DND-41 (cell line): ENCODE measurements around the gene CSRP1.
A peak's percentile ranks its signal among the peaks of the same experiment; 100 is the strongest.

Experiments
- ATAC-seq: fragments of 200-7000 bp; cut with Tn5 transposase; 3 replicates; pipeline ENCODE4 v1.9.1; 2021; ENCODE audit warnings: low read depth; ENCODE audit not compliant: insufficient read depth
- DNase-seq: peaks from one replicate; pipeline ENCODE4 v3.0.0-alpha.2; 2020
- H2AFZ ChIP-seq: 2 replicates; pipeline ENCODE4 v1.6.0; 2012; ENCODE audit warnings: low read depth, low read length
- H3K27ac ChIP-seq: 2 replicates; pipeline ENCODE4 v1.5.1; 2012; ENCODE audit warnings: low read length, inconsistent platforms
- H3K27me3 ChIP-seq: fragments of 200-600 bp; sonication (generic); 2 replicates; pipeline ENCODE4 v1.6.0; 2012; ENCODE audit warnings: low read length, mild to moderate bottlenecking, inconsistent platforms; ENCODE audit not compliant: insufficient read depth, poor library complexity
- H3K36me3 ChIP-seq: 2 replicates; pipeline ENCODE4 v1.5.1; 2012; ENCODE audit warnings: low read length, inconsistent platforms; ENCODE audit not compliant: insufficient read depth
- H3K4me1 ChIP-seq: 2 replicates; pipeline ENCODE4 v1.5.1; 2012; ENCODE audit warnings: mild to moderate bottlenecking, low read length; ENCODE audit not compliant: insufficient read depth
- H3K4me2 ChIP-seq: 2 replicates; pipeline ENCODE4 v1.6.0; 2012; ENCODE audit warnings: mild to moderate bottlenecking, moderate library complexity, low read length, inconsistent platforms; ENCODE audit not compliant: insufficient read depth
- H3K4me3 ChIP-seq, 2 experiments: fragments of 200-600 bp in 1 of 2; shearing (Covaris generic) in 1 of 2; 2 replicates each; pipeline ENCODE4 v1.5.1; 2012 to 2016; ENCODE audit warnings: inconsistent platforms in 2 of 2, low read length in 2 of 2, mild to moderate bottlenecking in 2 of 2, low read depth in 1 of 2, moderate library complexity in 1 of 2
- H3K79me2 ChIP-seq: 2 replicates; pipeline ENCODE4 v1.6.0; 2012; ENCODE audit warnings: low read length, inconsistent platforms; ENCODE audit not compliant: insufficient read depth
- H3K9ac ChIP-seq: 2 replicates; pipeline ENCODE4 v1.6.0; 2012; ENCODE audit warnings: low read depth, mild to moderate bottlenecking, inconsistent platforms, low read length, moderate library complexity
- H3K9me3 ChIP-seq: 2 replicates; pipeline ENCODE4 v1.5.1; 2012; ENCODE audit warnings: low read length, moderate library complexity, mild to moderate bottlenecking, inconsistent platforms; ENCODE audit not compliant: insufficient read depth, severe bottlenecking
- H4K20me1 ChIP-seq: 2 replicates; pipeline ENCODE4 v1.6.0; 2012; ENCODE audit warnings: low read length; ENCODE audit not compliant: insufficient read depth
- EZH2 ChIP-seq: IDR thresholded peaks from 3 replicates; pipeline ENCODE4 v1.6.1; 2012; ENCODE audit warnings: borderline replicate concordance, low read depth, mild to moderate bottlenecking, moderate library complexity, low read length, inconsistent platforms; ENCODE audit not compliant: severe bottlenecking
- TF ChIP-seq, protein P1 (sequence below): IDR thresholded peaks from 2 replicates; pipeline ENCODE4 v1.5.1; 2012; ENCODE audit warnings: borderline replicate concordance, low read length, moderate library complexity, mild to moderate bottlenecking; ENCODE audit not compliant: poor library complexity, severe bottlenecking; ENCODE audit errors: extremely low read depth

The CSRP1 gene

DNA sequence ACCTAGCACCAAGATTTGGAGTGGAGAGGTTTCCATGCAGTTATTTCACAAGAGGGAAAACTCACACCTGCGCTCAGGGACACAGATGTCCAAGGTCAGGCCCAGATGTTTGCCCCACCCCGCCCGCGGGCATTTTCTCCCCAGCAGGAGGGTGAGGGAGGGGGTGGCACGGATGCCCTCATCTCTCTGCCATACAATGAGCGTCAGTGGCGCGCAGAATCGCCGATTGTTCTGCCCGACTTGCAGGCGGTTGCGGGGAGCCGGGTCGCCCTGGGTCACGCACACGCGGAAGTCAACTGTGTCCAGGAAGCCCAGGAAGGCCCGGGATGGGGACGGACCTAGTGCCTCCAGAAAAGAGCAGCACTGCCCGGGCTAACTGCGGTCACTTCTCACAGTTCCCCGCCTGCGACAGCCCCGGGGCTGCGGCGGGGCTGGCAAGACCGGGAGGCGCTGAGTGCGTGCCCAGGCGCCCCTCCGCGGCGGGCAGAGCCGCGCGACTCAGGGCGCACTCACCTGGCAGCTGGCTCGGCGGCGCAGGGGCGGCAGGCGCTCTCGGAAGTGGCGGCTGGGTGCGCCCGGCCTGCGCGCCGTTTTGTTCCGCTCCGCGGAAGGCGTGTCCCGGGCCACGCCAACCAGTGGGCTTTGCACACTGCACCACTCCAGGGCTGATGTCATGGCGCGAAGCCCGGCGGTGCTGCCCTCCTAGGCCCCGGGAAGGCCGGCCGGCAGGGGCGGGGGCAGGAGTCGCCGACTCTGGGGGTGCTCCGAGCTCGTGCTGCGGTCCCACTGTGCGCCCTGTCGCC lies at the start of gene CSRP1:
TSS of gene CSRP1 (minus strand) at position 567 of the 803 bp plus-strand sequence. CDS start 10,820 bp downstream, outside the sequence.
- Histone ChIP-seq H3K9me3 (no peaks in the 10 kb centered on the region), H4K20me1 (peaks cover 10% of the 10 kb centered on the region), H3K4me2 (peak within 1 kb of the TSS; percentile 75), H2AFZ (peak within 1 kb of the TSS; percentile 72), H3K27me3 (no peaks in the 10 kb centered on the region), H3K36me3 (0 out of 2 replicates have a peak, but pooled peaks cover 6% of the 10 kb centered on the region), H3K79me2 (peaks cover 43% of the 10 kb centered on the region), H3K27ac (peak within 1 kb of the TSS; percentile 73), H3K9ac (peak within 1 kb of the TSS; percentile 84), H3K4me1 (peaks cover 33% of the 10 kb centered on the region), H3K4me3 (peak within 1 kb of the TSS; percentile 38 to 66; a peak in 3 of 4 replicates)
- peak; percentile 96 for ATAC-seq
- TF ChIP-seq EZH2, result no peak
- TF ChIP-seq, protein P1, sequence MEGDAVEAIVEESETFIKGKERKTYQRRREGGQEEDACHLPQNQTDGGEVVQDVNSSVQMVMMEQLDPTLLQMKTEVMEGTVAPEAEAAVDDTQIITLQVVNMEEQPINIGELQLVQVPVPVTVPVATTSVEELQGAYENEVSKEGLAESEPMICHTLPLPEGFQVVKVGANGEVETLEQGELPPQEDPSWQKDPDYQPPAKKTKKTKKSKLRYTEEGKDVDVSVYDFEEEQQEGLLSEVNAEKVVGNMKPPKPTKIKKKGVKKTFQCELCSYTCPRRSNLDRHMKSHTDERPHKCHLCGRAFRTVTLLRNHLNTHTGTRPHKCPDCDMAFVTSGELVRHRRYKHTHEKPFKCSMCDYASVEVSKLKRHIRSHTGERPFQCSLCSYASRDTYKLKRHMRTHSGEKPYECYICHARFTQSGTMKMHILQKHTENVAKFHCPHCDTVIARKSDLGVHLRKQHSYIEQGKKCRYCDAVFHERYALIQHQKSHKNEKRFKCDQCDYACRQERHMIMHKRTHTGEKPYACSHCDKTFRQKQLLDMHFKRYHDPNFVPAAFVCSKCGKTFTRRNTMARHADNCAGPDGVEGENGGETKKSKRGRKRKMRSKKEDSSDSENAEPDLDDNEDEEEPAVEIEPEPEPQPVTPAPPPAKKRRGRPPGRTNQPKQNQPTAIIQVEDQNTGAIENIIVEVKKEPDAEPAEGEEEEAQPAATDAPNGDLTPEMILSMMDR, result peak; percentile 21
- peak; percentile 88 for DNase-seq

DNA sequence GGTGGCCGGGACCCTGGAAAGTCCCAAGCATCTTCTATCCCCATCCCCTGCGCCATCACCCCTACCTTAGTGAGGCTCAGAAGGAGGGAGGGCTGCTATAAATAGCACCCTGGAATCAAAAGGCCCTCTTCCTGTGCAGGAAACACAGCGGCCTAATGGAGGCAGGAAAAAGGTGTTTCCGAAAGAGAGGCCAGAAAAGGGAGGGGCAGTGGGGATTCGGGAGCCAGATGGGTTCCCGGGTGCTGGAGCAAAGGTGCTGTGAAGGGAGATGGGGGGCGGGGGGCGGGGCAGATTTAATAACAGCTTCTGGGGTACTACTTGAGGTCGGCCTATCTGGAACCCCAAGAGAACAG lies 48.6 kb upstream of the CSRP1 start:
- no peak for TF ChIP-seq EZH2
- TF ChIP-seq, protein P1, result no peak
- Histone ChIP-seq H3K4me2 (no peak overlapping the region), H3K27ac (no peak overlapping the region), H3K4me1 (peaks cover 4% of the 10 kb centered on the region; the same call in 1 of the 2 replicates), H3K4me3 (no peak overlapping the region), H3K79me2 (no peaks in the 10 kb centered on the region), H4K20me1 (0 out of 2 replicates have a peak, but pooled peaks cover 3% of the 10 kb centered on the region), H3K36me3 (no peaks in the 10 kb centered on the region), H3K9ac (no peak overlapping the region), H3K9me3 (no peaks in the 10 kb centered on the region), H3K27me3 (peaks cover 4% of the 10 kb centered on the region), H2AFZ (no peak overlapping the region)
- DNase-seq (no peak), ATAC-seq (no peak)

DNA sequence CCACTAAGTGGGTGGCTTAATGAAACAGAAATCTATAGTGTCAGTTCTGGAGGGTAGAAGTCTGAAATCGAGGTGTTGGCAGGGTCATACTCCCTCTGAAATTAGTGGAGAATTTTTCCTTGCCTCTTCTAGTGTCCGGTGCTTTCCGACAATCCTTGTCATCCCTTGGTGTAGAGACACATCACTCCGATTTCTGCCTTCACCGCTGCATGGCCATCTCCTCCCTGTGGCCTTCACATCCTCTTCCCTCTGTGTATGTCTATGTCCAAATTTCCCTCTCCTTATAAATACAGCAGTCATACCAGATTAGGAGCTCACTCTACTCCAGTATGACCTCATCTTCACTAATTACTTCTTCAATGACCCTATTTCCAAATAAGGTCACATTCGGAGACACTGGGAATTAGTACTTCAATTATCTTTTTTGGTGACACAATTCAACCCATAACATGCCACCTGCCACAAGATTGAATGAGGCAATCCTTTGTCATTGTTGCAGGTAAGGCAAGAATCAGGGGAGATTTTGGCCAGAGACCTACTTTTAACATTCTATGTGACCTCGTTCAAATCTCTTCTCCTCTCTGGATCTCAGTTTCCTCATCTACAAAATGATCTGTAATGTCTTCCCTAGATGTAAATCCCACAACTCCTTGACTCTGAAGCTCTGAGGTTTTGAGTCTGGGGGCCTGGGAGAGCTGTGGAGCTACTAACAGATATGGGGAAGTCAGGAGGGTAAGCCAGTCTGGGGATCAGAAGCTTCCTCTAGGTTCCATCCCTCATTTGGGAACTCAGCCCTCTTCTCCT lies 48.1 kb upstream of the CSRP1 start:
- H2AFZ ChIP-seq, result no peak overlapping the region
- ATAC-seq, result no peak
- no peak overlapping the region for H3K9ac ChIP-seq

More for the DNA sequence above, 48.1 kb upstream of the CSRP1 start:
- no peaks in the 10 kb centered on the region for H3K79me2 ChIP-seq
- H3K4me1 ChIP-seq, result peaks cover 4% of the 10 kb centered on the region; the same call in 1 of the 2 replicates
- H3K4me2 ChIP-seq, result no peak overlapping the region
- H3K36me3 ChIP-seq, result no peaks in the 10 kb centered on the region
- no peak overlapping the region for H3K27ac ChIP-seq
- TF ChIP-seq, protein P1, result no peak
- TF ChIP-seq EZH2, result no peak
- no peaks in the 10 kb centered on the region for H3K9me3 ChIP-seq
- H4K20me1 ChIP-seq, result 0 out of 2 replicates have a peak, but pooled peaks cover 3% of the 10 kb centered on the region
- H3K4me3 ChIP-seq, result no peak overlapping the region
- DNase-seq, result no peak
- H3K27me3 ChIP-seq, result peaks cover 4% of the 10 kb centered on the region
